Myocyte (in vitro differentiated cells): ENCODE data around the gene PAPPA2. TPM values are rescaled to one million over a fixed set of nuclear protein-coding genes. Genes with fewer than 3 reads are reported as not detected.

Experiments
- DNase-seq: peaks from one replicate; pipeline ENCODE4 v3.0.0-alpha.2; 2012; ENCODE audit warnings: low read depth
- total RNA-seq: library from RNA; depleted of rRNA; stranded (reverse); fragments of >200 nt; gene quantifications from 2 replicates; pipeline ENCODE4 v1.2.3, GENCODE V29; 2014

Gene PAPPA2
- total RNA-seq, 1 donor from 2014 or later: 0.75 TPM

- no peak for DNase-seq
Observed at GRCh38 chr1:176885751-176886150, 422.8 kb downstream of the PAPPA2 start.

- no peak for DNase-seq
Observed at GRCh38 chr1:176888471-176889032, 425.6 kb downstream of the PAPPA2 start.

- DNase-seq: no peak
Observed at GRCh38 chr1:176893625-176894352, 430.8 kb downstream of the PAPPA2 start.

- DNase-seq: no peak
Observed at GRCh38 chr1:176894450-176894849, 431.5 kb downstream of the PAPPA2 start.
